ENCODE results near the gene GLTPD2.
"Not testable (repeated sequence)": the region's sequence is repeated elsewhere in the genome, so short reads cannot be mapped to it uniquely, and the experiment has no call there.

GLTPD2 gene

DNA sequence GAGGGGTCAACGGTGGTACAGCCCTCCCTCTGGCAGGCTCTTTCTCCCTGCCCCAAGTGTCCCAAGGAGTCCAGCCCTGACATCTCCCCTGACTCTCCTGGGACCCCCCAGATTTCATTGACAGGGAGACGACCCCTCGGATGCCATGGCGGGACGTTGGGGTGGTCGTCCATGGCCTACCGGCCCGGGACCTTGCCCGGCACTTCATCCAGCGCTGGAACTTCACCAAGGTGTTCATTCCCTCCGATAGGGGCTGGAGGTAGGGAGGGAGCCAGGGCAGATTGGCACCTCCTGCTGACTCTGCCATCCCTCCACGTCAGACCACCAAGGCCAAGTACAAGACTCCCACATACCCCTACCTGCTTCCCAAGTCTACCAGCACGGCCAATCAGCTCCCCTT, 28.1 kb downstream of the GLTPD2 start:
- Histone ChIP-seq H3K9ac (ENCODE audit: low read length) (no peak overlapping the region), H3K9me3 (ENCODE audit: control insufficient read depth, low read length) (no peaks in the 10 kb centered on the region), H3K4me1 (ENCODE audit: control insufficient read depth, insufficient read depth, low read length) (no peaks in the 10 kb centered on the region), H3K27me3 (ENCODE audit: control insufficient read depth, insufficient read depth, low read length) (no peaks in the 10 kb centered on the region), H3K36me3 (ENCODE audit: control insufficient read depth, insufficient read depth, low read length) (no peaks in the 10 kb centered on the region), H3K4me3 (ENCODE audit: low read length) (no peak overlapping the region)

DNA sequence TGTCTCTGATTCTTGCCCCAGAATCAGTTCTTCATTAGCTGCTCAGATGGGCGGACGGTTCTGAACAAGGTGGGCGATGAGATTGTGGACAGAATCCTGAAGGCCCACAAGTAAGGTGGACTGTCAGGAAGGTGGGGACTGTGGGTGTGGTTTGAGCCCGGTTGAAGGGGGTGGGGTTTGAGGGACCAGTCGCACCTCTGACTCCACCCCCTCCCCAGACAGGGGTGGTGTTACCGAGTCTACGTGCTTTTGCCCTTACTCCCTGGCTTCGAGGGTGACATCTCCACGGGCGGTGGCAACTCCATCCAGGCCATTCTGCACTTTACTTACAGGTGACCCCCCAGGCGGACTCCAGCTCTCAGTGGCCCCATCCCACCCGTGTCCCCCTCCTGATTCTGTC, 29.5 kb downstream of the GLTPD2 start:
- Histone ChIP-seq H3K9me3 (ENCODE audit: control insufficient read depth, low read length) (no peaks in the 10 kb centered on the region), H3K9ac (ENCODE audit: low read length) (no peak overlapping the region), H3K27me3 (ENCODE audit: control insufficient read depth, insufficient read depth, low read length) (no peaks in the 10 kb centered on the region), H3K4me3 (ENCODE audit: low read length) (no peak overlapping the region), H3K4me1 (ENCODE audit: control insufficient read depth, insufficient read depth, low read length) (peaks cover 5% of the 10 kb centered on the region), H3K36me3 (ENCODE audit: control insufficient read depth, insufficient read depth, low read length) (no peaks in the 10 kb centered on the region)

DNA sequence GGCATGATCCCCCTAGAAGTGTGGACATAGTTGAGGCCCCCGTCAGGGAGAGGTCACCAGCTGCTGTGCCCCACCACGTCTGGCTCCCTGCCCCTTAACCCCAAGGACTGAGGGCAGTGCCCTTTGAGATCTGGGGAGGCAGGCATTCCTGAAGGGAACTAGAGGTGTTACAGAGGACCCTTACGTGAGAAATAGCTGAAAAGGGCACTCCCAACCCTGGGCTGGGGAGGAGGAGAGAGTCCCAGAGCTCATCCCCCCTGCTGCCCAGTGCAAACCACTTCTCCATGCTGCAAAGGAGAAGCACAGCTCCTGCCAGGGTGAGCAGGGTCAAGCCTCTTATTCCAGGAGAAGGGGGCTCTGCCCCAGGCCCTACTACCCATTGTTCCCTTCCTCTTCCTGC, 34.1 kb downstream of the GLTPD2 start:
- Histone ChIP-seq H3K4me3 (ENCODE audit: low read length) (no peak overlapping the region), H3K9me3 (ENCODE audit: control insufficient read depth, low read length) (no peaks in the 10 kb centered on the region), H3K27me3 (ENCODE audit: control insufficient read depth, insufficient read depth, low read length) (no peaks in the 10 kb centered on the region), H3K4me1 (ENCODE audit: control insufficient read depth, insufficient read depth, low read length) (peaks cover 9% of the 10 kb centered on the region), H3K36me3 (ENCODE audit: control insufficient read depth, insufficient read depth, low read length) (no peaks in the 10 kb centered on the region), H3K9ac (ENCODE audit: low read length) (no peak overlapping the region)

DNA sequence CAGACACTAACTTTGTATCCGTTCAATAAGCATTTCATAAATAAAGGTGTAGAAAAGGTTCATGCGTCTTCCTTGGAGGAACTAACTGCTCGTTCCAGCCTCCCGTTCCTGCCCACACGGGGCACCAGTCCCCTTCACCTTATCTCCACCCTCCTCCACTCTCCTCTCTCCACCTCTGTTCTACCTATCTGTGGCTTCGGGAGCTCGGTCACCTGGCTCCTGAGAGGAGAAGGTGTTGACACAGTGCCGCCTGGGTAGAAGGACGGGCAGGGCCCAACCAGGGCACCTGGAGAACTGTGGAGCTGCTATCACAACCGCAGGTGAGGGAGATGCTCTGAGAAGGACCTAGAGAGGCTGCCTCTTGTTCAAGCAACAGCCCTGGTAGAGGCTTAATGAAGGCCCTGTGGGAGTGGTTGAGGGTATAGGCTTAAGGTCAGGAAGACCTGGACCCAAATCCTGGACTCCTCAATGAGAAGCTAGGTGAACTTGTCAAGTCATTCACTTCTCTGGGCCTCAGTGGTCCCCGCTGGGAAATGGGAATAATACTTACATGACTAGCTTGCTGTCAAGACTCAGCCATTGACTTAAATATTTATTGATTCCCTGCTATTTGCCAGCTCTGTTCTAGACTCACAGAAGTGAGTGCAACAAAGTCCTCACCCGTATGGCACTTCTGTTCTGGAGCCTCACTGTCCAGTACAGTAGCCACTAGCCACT, 34.8 kb downstream of the GLTPD2 start:
- no peaks in the 10 kb centered on the region for H3K9me3 ChIP-seq (ENCODE audit: control insufficient read depth, low read length)
- H3K9ac ChIP-seq (ENCODE audit: low read length), result no peak overlapping the region
- H3K27me3 ChIP-seq (ENCODE audit: control insufficient read depth, insufficient read depth, low read length), result no peaks in the 10 kb centered on the region
- no peak overlapping the region for H3K4me3 ChIP-seq (ENCODE audit: low read length)
- H3K36me3 ChIP-seq (ENCODE audit: control insufficient read depth, insufficient read depth, low read length), result no peaks in the 10 kb centered on the region
- H3K4me1 ChIP-seq (ENCODE audit: control insufficient read depth, insufficient read depth, low read length), result peaks cover 9% of the 10 kb centered on the region

DNA sequence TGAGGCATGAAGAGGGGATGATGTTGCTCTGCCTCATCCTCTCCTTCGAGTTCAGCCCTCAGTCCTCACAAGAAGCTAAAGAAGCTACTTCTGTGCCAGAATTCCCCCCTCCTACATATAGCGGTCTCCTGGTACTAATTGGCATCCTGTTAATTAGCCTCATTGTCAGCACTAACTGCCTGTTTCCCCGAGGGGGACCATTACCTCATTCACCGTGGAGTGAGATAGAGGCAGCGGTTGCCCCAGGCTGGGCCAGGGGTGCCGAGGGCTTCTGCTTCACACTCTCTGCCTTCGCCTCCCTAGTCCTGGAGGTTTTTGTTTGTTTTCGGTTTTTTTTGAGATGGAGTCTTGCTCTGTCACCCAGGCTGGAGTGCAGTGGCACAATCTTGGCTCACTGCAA, 38.6 kb downstream of the GLTPD2 start:
- Histone ChIP-seq H3K9ac (ENCODE audit: low read length) (no peak overlapping the region), H3K27me3 (ENCODE audit: control insufficient read depth, insufficient read depth, low read length) (no peaks in the 10 kb centered on the region), H3K4me3 (ENCODE audit: low read length) (no peak overlapping the region), H3K36me3 (ENCODE audit: control insufficient read depth, insufficient read depth, low read length) (no peaks in the 10 kb centered on the region), H3K9me3 (ENCODE audit: control insufficient read depth, low read length) (no peaks in the 10 kb centered on the region), H3K4me1 (ENCODE audit: control insufficient read depth, insufficient read depth, low read length) (peaks cover 9% of the 10 kb centered on the region)

DNA sequence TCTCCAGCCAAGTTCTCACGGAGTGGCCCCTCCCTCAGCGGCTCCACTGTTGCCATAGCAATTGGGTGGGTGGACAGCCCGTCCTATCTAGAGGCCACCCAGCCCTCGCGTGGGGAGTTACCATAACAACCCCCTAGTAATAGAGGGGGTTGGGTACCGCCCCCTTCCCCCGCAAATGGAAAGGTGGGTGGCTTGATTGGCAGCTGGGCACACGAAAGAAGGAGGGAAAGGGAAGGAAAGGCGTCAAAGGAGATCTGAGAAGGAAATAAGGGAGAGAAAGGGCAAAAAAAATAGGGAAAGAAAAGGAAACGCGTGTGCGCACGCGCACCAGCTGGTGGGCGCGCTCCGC, 44.0 kb downstream of the GLTPD2 start:
- Histone ChIP-seq H3K9ac (ENCODE audit: low read length) (peak overlapping the region; percentile 77), H3K4me3 (ENCODE audit: low read length) (peak overlapping the region; percentile 14), H3K4me1 (ENCODE audit: control insufficient read depth, insufficient read depth, low read length) (peaks cover 23% of the 10 kb centered on the region)
- H3K36me3 ChIP-seq (ENCODE audit: control insufficient read depth, insufficient read depth, low read length); H3K9me3 ChIP-seq (ENCODE audit: control insufficient read depth, low read length); H3K27me3 ChIP-seq (ENCODE audit: control insufficient read depth, insufficient read depth, low read length): not testable (repeated sequence)

GRCh38 chr17:4833178-4833940, 44.6 kb downstream of the GLTPD2 start, which contains the start of gene MINK1:
MINK1 (plus strand) TSS chr17:4833340; CDS start chr17:4833584, 244 bp downstream.
- Histone ChIP-seq H3K4me3 (ENCODE audit: low read length) (peak within 1 kb of the TSS; percentile 14), H3K4me1 (ENCODE audit: control insufficient read depth, insufficient read depth, low read length) (peaks cover 23% of the 10 kb centered on the region)

GRCh38 chr17:4833941-4834680, 45.3 kb downstream of the GLTPD2 start:
- Histone ChIP-seq H3K9me3 (ENCODE audit: control insufficient read depth, low read length) (no peaks in the 10 kb centered on the region), H3K9ac (ENCODE audit: low read length) (peak overlapping the region; percentile 77), H3K4me1 (ENCODE audit: control insufficient read depth, insufficient read depth, low read length) (peaks cover 23% of the 10 kb centered on the region), H3K27me3 (ENCODE audit: control insufficient read depth, insufficient read depth, low read length) (no peaks in the 10 kb centered on the region), H3K4me3 (ENCODE audit: low read length) (peak overlapping the region; percentile 14), H3K36me3 (ENCODE audit: control insufficient read depth, insufficient read depth, low read length) (no peaks in the 10 kb centered on the region)

More at GRCh38 chr17:4833178-4833940, 44.6 kb downstream of the GLTPD2 start, which contains the start of gene MINK1:
- Histone ChIP-seq H3K9me3 (ENCODE audit: control insufficient read depth, low read length) (no peaks in the 10 kb centered on the region), H3K27me3 (ENCODE audit: control insufficient read depth, insufficient read depth, low read length) (no peaks in the 10 kb centered on the region), H3K9ac (ENCODE audit: low read length) (peak within 1 kb of the TSS; percentile 77), H3K36me3 (ENCODE audit: control insufficient read depth, insufficient read depth, low read length) (no peaks in the 10 kb centered on the region)

- Histone ChIP-seq H3K36me3 (ENCODE audit: control insufficient read depth, insufficient read depth, low read length) (no peaks in the 10 kb centered on the region), H3K9me3 (ENCODE audit: control insufficient read depth, low read length) (no peaks in the 10 kb centered on the region), H3K27me3 (ENCODE audit: control insufficient read depth, insufficient read depth, low read length) (no peaks in the 10 kb centered on the region), H3K4me1 (ENCODE audit: control insufficient read depth, insufficient read depth, low read length) (peaks cover 23% of the 10 kb centered on the region), H3K4me3 (ENCODE audit: low read length) (peak overlapping the region; percentile 14), H3K9ac (ENCODE audit: low read length) (peak overlapping the region; percentile 77)
These were observed 45.9 kb downstream of the GLTPD2 start for GRCh38 chr17:4834681-4835020.

DNA sequence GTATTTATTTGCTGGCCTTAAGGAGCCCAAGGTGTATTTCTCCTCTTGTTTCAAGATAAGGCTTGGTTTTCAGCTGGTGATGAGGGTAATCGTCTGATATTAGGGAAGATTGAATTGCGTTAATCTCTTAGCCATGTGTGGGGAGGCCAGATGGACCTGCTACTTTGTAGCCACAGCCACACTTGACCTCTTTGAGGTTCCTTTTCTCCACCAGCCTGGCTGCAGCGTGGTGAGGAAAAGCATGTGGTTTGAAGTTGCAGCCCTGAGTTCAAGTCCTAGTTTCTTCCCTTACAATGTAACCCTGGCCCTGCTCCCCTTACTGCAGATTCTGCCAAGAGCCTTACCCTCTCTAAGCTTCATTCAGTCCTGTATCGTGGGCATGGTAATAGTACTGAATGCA, 47.5 kb downstream of the GLTPD2 start:
- peaks cover 32% of the 10 kb centered on the region for H3K4me1 ChIP-seq (ENCODE audit: control insufficient read depth, insufficient read depth, low read length)
- H3K9me3 ChIP-seq (ENCODE audit: control insufficient read depth, low read length), result no peaks in the 10 kb centered on the region
- H3K4me3 ChIP-seq (ENCODE audit: low read length), result no peak overlapping the region
- peak overlapping the region; percentile 24 for H3K9ac ChIP-seq (ENCODE audit: low read length)
- no peaks in the 10 kb centered on the region for H3K36me3 ChIP-seq (ENCODE audit: control insufficient read depth, insufficient read depth, low read length)
- H3K27me3 ChIP-seq (ENCODE audit: control insufficient read depth, insufficient read depth, low read length), result no peaks in the 10 kb centered on the region

DNA sequence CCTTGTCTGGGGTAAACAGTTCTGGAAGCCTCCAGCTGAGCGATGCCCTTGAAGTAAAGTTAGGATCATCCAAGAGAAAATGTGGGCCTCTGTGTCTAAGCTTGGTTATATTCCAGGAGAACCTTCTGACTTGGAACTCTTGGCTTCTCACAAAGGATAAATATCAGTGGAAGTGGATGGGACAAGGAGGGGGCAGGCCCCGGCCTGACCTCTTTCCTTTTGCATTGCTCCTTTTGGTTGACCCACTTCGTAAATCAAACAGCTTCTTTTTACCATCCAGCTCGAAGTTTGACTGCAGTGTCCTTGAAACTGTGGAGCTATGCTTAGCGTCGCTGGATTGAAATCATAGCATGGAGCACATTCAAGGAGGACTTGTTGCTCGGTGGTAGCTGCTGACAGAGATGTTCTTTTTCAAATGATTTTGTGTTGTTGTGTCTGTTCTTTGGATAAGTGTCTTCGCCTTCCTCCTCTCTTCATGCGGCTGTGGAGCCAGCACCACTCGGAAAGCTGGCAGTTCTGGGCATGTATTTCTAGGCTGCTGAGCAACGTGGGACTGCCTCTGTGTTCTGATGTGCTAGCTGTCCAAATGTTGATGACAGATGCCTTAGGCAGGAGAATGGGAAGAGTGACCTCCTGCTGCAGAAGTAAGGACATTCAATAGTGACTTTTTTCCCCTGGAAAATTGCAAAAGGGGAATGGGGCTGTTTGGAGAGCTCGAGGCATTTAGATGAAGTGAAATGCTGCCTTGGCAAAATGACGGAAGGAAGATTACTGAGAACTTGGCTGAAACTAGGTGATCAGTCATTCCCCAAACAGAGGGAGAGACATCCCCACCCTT, 48.9 kb downstream of the GLTPD2 start:
- no peak overlapping the region for H3K9ac ChIP-seq (ENCODE audit: low read length)

More for the DNA sequence above, 48.9 kb downstream of the GLTPD2 start:
- no peaks in the 10 kb centered on the region for H3K9me3 ChIP-seq (ENCODE audit: control insufficient read depth, low read length)
- H3K4me1 ChIP-seq (ENCODE audit: control insufficient read depth, insufficient read depth, low read length), result peaks cover 32% of the 10 kb centered on the region
- H3K36me3 ChIP-seq (ENCODE audit: control insufficient read depth, insufficient read depth, low read length), result no peaks in the 10 kb centered on the region
- no peak overlapping the region for H3K4me3 ChIP-seq (ENCODE audit: low read length)
- H3K27me3 ChIP-seq (ENCODE audit: control insufficient read depth, insufficient read depth, low read length), result no peaks in the 10 kb centered on the region
